Ureter (tissue), 1 donor: ENCODE measurements around the gene PRKCD. TPM values are rescaled to one million over a fixed set of nuclear protein-coding genes. Genes with fewer than 3 reads are reported as not detected.

Experiments used
- DNase-seq: peaks from one replicate; pipeline ENCODE4 v3.0.0-alpha.2; 2020; ENCODE audit warnings: low spot score
- total RNA-seq: library from RNA; stranded (reverse); gene quantifications from one replicate; pipeline ENCODE4 v1.2.4, GENCODE V29; 2023
- donor health status: DM: yes; HTN: yes; CAD: no.

PRKCD gene
- total RNA-seq: 82.2 TPM

DNA sequence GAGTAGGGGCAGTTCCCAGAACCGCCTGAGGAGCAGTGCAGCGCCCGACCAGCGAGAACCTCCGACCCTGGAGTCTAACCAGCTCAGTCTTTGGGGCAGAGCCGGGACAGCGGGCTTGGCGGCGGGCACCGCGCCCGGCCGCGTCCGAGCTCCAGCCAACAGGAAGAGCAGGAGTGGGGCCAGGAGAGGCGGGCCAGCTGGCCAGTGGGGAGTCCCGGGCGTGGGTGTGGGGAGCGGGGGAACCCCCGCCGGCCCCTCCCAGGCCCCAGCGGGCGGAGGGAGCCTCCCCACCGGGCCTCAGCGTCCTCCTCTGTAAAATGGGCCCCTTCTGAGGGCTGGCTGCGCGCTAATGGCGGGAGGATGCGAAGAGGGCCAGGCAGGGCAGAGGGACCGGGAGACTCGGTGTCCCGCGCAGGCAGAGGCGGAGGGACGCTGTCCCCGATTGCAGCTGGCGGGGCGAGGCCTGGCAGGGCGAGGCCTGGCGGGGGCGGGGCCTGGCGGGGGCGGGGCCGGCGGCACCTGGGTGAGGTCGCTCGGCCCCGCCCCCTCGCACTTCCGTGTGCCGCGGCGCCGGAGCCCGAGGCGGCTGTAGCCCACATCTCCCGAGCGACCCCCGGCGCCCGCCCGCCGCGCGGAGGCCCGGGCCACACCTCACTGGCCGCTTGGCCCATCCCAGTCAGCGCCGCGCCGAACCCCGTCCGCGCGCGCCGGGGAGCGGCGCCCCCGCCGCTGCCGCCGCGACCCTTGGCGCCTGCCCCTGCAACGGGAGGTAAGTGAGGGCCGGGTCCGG is at the start of gene PRKCD:
Gene PRKCD (plus strand): TSS at position 550 of the 790 bp plus-strand sequence. CDS start 17,214 bp downstream, outside the sequence.
- peak; percentile 88 for DNase-seq

DNA sequence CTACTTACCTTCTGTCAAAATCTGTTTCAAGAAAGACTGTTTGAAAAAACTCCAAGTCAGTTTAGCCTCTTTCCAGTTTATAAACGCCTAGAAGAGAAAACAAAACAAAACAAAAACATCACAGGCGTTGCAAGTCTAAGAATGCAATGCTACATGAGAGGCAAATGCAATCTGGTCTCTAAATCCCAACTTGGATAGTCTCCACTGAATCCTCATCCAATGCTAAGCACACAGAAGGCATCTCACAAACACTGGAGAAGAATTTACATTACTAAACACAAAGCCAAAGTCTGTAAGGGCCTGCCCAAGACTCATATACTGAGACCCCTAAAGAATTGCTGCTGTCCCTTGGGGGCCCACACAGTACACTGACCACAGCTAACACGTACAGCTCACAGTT is 49.2 kb upstream of the PRKCD start:
- no peak for DNase-seq

DNA sequence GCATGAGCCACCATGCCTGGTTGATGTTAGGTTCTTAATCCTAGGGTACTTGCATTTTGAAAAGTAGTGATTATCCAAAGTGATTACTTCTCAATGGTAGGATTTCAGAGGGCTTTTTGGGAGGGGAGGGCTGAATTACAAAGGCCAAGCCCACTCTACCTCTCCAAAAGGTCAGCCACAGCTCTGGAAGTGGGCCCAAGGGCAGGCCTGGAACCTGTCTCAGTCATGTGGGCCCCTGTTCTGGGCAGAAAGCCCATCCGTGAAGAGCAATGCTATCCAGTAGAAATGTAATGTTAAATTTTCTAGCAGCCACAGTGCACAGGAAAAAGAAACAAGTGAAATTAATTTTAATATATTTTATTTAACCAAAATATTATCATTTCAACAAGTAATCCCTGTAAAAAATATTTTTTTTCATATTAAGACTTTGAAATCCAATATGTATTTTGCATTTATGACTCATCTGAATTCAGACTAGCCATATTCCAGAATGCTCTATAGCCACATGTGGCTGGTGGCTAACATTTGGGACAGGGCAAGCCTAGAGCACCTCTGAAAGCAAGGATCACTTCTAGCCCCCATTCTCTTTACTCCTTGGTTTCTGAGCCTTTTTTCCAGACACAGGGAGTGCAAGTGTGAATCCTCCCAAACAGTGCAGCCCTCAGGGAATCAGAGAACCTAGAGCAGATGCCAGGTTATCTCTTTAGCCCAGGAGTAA is 47.6 kb upstream of the PRKCD start:
- no peak for DNase-seq

DNA sequence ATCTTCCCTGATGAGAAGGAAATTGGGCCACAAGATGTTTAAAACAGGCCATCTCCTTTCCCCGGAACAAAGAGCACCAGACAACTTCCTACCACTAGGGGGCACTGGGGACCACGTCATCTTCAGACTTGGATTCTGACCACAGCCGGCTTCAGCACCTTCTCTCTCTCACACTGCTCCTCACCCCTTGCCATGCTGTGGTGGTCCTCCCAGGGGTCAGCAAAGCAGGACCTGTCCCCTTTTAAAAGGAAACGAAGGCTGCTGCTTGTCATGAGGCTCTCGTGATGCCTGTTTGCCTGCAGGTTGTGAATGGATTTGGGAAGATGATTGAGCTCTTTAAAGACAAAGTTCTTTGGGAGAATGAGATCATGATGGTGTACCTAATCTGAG is 47.0 kb upstream of the PRKCD start:
- peak; percentile 90 for DNase-seq

DNA sequence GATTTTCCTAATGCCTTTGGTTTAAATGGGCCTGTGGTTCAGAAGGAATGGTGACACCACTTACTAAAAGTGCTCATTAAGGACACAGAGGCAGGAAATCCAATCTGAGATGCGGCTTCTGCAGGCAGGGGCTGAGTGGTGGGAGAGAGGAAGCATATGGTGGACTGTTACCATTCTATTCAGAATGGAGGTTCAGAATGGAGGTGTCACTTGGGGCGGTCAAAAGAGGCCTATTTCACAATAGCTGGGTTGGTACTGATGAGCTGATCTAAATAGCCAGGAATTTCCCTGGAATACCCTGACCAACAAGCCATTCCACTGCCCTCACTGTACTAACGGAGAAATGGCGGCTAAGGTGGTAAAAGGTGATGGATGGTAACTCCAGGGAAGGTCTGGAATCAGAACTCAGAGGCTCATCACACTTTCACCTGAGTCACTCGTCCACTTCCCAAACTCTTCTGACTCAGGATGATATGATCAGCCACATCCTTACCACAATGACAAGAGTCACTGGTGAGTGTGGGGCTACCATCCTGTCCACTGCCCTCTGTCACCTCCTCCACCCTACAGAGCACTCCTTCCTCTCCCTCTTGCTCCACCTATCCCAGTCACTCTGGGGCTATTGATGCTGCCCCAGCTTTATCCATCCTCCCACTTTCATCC is 46.5 kb upstream of the PRKCD start:
- no peak for DNase-seq

DNA sequence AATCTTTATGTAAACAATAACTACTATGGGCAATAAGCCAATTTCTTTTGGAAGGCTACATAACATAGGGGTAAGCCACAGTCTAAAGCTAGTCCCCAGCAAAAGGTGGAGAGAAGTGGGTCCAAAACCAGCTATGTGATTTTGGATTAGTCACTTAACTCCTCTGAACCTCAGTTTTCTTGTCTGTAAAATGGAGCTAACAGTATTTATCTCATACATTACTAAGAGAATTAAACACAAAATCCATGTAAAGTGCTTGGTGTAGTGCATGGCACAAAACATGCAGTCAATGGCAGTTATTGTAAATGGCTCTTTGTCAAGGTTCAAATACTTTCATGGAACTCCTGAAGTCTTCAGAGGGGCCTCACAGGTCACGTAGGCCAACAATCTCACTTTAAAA is 44.1 kb upstream of the PRKCD start:
- DNase-seq: no peak

DNA sequence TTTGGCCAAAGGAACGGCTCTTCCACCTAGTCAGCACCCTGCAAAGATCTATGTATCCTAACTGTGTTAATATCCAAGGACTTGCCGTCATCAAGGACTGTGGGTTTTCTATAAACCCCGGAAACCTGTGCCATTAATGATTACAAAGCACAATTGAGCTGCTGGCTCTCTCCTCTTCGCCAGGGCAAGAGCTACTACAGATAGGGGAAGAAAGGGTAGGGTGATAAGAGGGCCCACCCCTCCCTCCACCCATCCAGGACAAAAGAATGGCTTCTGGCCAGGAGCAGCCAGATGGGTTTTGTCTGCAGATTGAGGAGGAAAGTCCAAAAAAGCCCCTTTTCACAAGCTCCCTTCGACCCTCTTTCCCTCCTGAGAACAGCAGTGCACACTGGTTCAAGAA is 40.7 kb upstream of the PRKCD start:
- no peak for DNase-seq

DNA sequence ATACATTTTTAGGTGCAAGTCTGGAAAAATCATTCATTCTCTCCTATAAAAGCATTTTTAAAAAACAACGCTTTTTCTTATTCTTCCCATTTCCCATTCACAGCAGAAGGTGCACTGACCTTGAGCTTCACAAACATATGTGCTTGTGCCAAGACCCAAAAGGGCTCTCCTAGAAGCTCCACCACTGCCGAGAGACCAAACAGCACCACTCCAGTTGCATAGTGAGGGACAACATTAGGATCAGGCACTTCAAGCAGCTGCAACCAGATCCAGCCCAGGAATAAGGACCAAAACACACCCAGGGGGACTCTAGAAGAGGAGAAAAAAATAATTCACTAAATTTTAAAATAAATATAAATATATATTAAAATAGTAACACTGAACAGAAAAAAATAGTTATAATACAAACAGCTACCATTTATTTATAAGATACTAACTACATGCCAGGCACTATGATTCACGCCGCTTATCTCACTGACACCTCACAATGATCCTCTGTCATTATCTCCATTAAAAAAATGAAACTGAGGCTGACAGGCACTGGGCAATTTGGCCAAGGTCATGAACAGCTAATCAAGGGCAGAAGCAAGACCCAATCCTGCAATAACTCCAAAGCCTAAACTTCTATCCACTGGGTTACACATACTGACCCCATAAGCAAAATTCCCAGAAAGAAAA is 38.6 kb upstream of the PRKCD start:
- DNase-seq: no peak

DNA sequence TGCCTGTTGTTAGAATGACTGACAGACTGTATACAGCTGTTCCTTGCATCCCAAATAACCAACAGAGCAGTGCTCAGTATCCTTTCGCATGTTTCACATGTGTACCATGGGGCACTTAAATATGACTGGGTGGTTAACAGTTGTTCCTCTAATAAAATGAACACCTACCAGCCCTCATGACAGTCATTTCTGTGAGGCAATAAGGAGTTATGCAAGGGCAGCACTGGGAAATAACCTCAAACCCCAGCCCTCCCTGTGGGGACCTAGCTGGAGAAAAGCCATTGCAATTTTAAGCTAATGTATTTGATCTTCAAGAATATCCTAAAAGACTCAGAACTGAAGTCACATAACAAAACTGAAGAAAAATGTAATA is 38.1 kb upstream of the PRKCD start:
- no peak for DNase-seq

DNA sequence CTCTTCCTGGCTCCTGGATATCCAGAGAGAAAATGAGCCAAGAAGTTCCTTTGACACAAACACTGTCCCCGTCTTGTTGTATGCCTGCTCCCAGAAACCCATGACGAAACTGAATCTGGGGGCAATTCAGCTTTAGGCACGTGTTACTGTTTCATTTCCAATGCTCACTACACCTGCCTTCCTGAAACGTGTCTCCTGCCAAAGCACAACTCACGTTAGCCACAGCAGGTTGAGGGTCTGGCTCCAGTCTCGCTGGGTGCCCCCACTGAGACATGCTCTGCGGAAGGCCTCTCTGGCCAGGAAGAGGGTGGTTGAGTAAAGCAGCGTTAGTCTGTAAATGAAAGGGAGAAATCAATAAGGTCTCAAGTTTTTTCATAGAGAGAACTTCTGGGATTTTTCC is 37.5 kb upstream of the PRKCD start:
- no peak for DNase-seq

DNA sequence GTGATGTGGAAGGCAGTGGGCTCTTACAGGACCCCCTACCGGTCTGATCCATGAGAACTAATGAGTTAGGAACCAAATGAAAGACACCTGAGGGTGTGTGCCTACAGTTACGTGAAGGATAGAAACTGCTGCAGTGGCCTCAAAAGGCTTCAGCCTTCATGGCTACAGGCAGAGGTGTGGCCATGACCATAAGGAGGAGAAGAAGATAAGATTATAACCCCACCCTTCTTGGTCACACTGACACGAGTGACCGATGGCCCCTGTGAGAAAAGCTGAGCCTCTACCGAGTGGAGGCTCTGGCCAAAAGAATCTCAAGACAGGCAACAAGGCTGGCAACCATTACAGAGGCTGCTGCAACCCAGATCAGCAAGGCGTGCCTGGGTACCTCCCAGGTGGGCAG is 37.1 kb upstream of the PRKCD start:
- no peak for DNase-seq

DNA sequence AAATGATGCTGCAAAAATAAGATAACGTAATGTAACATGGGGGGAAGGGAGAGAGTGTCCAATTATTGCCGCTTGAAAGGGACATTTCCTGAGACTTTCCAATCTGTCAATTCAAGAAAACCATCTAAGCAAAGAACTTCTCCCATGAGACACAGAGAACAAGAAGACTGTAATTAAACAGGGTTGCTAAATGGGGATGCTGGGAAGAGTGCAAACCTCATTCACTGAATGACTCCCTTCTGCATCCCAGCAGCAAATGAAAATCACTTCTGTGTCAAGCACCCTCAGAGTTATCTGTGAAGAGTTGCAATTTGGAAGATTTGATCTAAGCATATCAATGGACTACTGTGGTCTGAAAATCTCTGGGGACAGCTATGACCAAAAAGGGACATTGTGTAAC is 34.4 kb upstream of the PRKCD start:
- no peak for DNase-seq

DNA sequence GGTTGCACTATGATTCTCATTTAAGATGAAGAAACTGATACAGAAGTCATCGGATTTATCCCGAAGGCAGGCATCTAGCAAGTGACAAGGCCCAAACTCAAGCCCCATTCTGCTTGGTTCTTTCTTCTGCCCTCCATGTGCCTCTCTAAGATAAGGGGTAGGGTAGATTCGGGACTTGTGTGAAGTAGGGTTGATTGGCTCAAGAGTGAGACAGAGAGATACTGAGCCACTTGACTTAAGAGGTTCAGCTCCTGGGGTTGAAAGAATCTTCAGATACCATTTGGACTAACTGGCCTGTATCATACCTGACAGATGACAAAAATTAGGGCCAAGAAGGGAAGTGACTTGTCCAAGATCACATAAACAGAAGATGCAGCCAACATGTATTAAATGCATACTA is 31.7 kb upstream of the PRKCD start:
- DNase-seq: no peak

DNA sequence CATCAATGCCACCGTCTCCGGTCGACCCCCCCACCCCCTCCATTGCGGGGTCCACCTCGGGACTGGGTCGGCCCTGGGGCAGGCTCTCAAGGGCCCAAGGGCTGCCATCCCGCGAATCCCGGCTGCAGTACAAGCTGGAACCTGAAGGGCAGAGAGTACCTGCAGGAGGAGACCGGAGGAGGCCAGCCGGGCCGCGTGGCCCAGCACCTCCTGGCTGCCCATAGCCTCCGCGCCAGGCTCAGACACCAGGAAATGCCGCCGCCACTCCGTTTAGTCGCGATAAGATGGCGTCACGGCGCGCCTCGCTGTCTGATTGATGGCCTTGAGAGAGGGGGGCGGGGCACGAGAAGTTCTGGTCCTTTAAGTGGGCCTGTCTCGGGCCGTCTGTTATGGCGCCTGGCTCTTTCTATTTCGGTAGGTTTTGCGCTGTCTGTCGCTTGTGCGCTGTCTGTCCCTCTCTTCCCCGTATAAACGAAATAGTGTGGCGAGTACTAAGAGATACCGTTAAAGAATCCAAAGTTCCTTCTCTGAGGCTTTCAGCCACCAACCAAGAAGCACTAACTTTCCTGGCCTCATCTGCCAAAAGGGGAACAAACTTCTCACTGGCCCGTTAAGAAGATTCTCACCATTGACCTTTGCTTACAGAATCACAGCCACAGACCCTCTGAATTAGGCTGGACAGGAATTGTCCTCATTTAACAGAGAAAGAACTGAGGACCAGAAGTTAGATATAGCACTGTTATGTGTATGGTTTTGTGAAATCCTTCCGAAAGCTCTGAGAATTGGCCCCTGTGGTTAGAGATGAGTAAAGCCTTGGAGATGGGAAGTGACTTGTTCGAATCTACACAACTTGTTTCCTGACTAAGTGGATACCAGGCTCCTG is 30.6 kb upstream of the PRKCD start, which contains the start of gene RFT1:
Gene RFT1 (minus strand): TSS at position 257 of the 883 bp plus-strand sequence. CDS start 35 bp downstream, at position 222.
- DNase-seq: peak; percentile 98

DNA sequence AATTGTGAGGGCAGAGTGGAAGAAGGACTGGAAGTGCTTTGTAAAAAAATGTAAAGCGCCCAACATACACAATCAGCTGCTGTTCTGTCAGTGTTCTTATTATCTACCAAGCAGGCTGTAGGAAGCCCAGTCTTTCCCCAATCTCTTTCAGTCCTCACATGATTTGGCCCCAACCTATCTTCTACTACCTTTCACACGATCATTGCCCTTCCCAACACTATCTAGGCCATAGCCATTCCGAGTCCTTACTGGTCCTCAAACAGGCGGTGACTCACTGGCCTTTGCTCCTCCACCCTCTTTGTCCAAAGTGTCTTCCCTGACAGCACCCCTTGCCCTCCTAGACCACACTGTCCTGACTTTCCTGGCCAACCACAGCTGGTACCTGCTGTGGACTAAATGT is 29.9 kb upstream of the PRKCD start:
- DNase-seq: no peak

DNA sequence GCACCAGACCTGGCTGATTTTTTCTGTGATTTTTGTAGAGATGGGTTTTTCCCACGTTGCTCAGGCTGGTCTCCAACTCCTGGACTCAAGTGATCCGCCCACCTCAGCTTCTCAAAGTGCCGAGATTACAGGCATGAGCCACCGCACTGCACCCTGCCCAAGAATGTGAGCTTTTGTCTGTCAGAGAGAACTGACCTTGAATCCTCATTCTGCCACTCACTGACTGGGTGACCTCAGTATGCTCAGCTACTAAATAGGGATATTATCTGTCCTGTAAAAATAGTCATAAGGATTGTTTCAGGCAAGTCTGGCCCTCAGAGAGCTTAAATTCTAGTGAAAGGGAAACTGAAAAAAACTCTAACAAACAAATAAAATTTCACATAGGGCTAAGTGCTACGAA is 28.7 kb upstream of the PRKCD start:
- DNase-seq: no peak

DNA sequence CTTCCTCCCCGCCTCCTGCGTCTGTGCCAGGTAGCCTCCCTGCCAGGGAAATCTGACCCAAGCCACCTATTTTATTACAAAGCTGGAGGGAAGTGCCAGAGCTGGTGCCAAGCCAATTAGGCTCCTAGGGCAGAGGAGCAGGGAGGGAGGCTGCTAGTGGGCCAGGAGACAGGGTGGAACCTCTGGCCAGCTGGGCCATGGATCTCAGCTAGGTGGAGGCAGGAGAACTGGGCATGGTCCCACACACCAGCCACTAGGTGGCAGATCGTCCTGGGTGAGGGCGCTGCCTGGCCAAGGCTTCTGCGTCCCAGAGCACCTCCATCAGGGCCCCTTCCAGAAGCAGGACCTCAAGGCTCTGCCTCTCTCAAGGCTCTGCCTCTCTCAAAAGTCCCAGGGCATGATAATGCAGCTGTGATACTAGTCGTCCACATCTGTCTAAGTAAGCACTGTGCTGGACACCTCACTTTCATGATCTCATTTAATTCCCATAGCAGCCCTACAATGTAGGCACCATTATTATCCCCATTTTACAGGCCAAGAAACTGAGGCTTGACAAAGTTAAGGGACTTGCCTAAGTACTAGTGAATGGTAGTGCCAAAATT is 26.3 kb upstream of the PRKCD start:
- DNase-seq: peak; percentile 85

DNA sequence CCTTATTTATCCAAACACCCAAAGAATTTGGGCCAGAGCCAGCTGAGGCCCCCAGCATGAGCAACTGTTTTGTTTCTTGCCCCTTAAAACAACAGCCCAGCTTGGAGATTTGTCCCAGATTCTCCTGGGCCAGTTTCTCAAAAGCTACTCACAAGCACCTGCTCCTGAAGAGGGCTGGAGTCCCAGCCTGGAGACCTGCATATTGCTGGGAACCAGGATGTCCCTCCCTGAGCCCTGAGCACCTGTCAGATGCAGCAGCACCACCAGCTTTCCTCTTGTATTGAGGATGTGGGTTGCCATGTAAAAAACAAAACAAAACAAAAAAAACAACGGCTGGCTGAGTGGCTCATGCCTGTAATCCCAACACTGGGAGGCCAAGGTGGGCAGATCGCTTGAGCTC is 23.8 kb upstream of the PRKCD start:
- DNase-seq: no peak

DNA sequence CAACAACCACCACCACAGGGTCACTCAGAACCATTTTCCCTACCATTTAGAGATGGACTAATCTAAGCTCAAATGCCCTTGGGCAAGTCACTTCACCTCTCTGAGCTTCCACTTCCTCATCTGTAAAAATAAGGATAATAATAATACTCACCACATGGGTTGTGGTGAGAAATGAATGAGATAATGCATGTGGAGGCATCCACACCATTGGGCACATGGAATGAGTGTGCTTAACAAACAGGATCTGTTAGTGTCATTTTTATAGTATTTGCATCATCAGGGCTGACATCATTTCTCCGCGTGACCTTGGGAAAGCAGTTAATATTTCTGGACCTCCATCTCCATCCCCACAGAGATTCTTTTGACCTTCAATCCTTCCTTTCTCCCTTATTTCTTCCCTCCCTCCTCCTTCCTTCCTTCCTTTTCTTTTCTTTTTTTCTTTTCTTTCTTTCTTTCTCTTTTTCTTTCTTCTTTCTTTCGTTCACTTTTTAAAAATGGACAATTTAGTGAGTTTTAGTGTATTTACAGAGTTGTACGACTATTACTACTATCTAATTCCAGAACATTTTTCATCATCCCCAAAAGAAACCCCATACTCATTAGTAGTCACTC is 23.1 kb upstream of the PRKCD start:
- DNase-seq: no peak
